HL-60/S4 treated with retinoic acid at 250 ng/mL for 4 days and 3 days (cell line): Measurements from ENCODE around the gene PITPNM1.
"Not testable (repeated sequence)": the region's sequence is repeated elsewhere in the genome, so short reads cannot be mapped to it uniquely, and the experiment has no call there.

Source experiments
- in situ Hi-C: fragments of 300-500 bp; cut with MboI; formaldehyde crosslinking; loops from 2 replicates; pipeline ENCODE4 v1.7.0; 2022; ENCODE audit warnings: low sequenced_read_pairs

The PITPNM1 gene

DNA sequence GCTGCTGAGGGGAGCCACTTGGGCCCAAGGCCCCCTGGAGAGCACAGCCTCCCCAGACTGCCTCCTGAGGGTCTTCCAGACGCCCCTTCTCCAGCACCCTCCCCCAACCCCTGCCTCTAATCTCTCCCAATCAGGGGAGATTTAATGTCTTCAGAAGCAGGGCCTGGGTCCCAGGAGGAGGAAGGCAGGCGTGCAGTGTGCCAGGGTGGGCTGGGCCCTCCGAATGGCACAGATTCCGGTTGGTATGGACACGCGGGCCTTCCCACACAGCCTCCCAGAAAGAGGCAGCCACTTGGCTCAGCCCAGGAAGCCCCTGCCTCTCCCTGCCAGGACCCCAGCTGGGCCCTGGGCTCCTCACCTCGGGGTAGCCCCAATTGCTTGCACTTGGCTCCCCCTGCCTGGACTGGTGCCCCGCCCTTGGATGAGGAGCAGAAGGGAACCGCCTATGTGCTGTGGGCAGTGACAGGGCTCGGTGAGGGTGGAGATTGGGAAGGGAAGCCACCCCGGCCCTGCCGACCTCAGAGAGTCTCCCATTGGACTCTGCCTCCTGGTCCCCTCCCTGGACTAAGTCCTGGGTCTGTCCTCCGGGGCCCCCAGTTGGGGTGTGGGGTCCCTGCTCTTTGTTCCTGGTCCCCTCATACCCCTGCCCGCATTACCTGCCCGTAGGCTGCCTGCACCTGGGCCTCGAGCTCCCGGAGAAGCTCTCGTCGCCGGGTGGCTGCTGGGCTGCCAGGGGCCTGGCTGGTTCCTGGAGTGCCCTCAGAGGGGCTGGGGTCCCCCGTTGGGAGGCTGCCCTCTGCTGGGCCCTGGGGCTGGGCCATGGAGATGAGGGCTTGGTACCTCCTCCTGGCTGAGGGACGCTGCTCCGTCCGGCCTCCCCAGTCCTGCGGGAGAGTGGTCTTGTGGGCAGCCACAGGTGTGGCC lies 18.7 kb upstream of the PITPNM1 start:
- in situ Hi-C loops: no loop called here

DNA sequence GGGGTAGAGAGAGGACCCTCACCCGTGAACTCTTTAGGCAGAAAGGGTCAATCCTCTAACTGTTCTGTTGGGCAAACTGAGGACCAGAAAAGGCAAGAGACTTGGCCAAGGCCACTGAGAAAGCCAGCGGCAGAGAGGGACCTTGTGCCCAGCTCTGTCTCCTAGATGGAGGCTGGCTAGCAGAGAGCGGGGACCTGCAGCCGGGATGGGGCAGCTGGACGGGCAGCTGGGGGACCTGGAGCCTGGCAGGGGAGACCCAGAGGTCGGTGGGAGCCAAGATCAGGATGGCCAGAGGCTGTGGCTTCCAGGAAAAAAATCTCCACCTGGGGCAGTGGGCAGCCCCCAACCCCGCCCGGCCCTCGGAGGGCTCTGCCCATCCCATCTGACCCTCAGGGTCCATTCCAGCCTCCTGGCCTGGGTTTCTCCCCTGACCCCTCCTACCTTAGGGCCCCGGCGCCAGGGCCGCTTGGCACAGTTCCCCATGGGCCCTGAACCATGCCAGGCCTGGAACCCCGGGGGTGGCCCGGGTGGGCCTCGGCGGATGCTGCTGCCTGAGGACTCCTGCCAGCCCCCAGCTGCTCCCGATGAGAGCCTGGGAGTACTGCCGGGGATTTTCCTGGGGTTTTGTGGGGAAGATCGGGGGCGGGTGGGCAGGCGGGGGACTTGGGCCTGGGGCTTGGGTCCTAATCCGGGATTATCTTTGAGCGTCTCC lies 17.8 kb upstream of the PITPNM1 start, which contains the start of gene CABP2:
CABP2 (minus strand) TSS at position 603 of the 712 bp plus-strand sequence; CDS start at position 483, 120 bp downstream.
- in situ Hi-C loops: no loop called here

DNA sequence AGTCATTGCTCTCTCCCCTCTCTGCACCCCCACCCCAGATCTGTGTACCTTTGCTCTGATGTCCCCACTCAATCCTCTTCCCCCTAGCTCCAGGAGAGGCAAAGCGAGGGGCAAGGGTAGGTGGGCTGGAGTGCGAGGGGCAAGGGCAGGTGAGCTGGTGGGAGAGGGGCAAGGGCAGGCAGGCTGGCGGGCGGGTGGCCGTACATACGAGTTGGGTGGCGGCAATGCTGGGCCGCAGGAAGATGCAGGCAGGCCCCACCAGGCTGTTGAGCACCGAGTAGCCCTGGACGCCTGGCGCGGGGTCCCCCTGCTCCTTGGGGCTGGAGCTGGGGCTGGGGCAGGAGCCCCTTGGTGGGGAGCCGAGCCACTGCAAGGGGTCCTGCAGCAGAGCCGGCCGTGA lies 17.2 kb upstream of the PITPNM1 start:
- in situ Hi-C loops: no loop called here

DNA sequence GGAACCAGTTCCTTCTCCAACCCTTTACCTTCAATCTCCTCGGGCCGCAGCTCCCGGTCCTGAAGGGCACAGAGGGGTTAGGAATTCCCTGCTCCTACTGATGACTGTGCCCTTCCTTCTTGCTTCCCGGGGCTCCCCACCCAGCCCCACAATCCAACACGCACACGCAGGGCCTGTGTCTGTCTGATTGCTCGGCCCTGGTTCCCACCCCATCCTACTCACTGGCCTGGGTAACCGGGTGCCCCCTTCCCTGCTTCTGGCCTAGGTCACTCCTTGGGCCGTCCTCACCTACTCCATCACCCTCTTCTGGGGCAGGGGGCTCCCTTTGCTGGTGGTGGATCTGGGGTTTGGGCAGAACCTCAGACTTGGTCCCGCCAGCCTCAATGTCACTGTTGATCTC lies 16.8 kb upstream of the PITPNM1 start:
- in situ Hi-C loops: no loop called here

DNA sequence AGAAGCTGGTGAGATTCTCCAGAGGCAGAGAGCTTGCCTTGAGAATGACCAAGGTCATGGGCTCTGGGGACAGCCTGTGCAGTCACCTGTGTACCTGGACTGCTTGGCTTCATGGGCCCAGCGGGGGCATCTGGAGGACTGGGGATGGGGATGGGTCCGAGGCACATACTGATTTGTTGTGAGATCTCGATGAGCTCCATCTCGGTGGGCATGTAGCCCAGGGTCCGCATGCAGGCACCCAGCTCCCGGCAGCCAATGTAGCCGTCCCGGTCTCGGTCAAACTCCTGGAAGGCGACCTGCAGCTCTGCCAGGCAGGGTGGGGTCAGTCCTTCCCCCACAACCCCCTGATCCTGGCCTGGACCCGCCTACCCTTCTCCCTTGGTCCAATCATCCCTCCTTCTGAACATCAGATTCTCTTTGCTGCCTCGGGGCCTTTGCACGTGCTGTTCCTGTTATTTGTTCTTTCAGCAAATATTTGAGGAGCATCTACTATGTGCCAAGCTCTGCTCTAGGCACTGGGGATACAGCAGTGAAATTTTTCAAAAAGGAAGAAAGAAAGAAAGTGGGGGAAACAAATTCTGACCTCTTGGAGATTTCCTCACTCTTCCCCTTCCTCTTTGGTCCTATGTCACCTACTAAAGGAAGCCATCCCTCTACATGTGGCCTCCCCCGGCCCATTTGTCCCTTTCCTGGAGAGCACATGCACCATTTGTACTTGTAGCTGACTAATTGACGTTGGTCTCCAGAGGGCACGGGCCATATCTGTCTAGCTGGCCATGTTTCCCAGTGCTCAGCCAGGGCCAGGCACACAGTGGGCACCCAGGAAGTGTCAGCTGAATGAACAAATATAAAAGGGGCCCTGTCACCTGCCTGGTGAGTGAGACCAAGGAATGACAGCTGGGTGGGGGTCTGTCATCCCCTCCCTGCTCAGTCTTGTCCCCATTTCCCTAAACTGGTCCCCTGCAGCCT lies 16.0 kb upstream of the PITPNM1 start:
- in situ Hi-C loops: no loop called here

GRCh38 chr11:67519726-67520125 lies 14.6 kb upstream of the PITPNM1 start:
- in situ Hi-C loops: no loop called here

GRCh38 chr11:67517784-67518552 lies 12.8 kb upstream of the PITPNM1 start:
- in situ Hi-C loops: no loop called here

GRCh38 chr11:67516806-67517205 lies 11.6 kb upstream of the PITPNM1 start:
- in situ Hi-C loops: no loop called here

DNA sequence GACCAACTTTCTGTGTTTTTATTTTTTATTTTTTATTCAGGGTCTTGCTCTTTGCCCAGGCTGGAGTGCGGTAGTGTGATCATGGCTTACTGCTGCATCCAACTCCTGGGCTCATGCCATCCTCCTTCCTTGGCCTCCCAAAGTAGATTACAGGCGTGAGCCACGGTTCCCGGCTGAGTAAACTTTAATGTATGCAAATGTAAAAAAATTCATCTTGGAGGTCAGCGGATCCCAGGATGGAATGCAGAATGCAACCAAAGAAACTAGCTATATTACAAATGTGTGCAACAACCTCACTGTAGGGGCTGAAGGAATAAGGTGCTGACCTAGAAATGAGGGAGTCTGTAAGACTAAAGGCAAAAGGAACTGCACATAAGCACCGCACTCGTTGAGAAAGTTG lies 9.0 kb upstream of the PITPNM1 start:
- in situ Hi-C loops: no loop called here

DNA sequence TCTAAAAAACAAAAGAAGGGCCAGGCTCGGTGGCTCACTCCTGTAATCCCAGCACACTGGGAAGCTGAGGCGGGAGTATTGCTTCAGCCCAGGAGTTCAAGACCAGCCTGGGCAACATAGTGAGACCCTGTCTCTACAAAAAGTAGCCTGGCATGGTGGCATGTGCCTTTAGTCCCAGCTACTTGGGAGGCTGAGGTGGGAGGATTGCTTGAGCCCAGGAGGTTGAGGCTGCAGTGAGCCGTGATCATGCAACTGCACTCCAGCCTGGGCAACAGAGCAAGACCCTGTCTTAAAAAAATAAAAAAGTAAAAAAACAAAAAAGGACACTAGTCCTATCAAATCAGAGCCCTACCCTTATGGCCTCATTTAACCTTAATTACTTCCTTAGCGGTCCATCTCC lies 6.4 kb upstream of the PITPNM1 start:
- in situ Hi-C loops: not testable (repeated sequence)

- in situ Hi-C loops: no loop called here
Observed at GRCh38 chr11:67510023-67510345, 4.8 kb upstream of the PITPNM1 start.

DNA sequence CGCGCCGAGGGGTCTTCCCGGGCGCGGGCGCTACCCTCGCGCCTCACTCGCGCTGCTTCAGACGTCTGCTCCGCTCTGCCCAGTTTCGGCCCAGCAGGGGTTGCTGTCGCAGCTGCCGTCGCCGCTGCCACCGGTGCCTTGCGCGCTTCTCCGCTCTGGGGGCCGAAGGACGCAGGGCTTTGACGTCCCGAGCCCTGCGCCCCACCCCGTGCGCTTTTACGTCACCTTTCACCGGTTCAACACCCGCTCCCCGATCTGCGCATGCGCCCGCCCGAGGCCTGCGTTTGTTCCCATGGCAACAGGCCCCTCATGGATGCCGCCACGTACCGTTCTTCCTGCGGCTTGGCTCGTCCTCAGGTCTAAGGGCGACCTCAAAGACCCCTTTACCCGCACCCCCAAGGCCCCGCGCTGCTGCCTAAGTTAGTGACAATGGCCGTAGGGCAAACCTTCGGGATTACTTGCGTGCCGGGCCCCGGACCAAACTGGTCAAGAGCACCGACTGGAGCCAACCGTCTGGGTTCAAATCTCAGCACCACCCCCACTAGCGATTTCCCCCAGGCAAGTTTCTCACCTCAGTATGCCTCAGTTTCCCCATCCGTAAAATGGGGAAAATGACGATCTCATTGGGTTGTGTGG lies 3.4 kb upstream of the PITPNM1 start:
- in situ Hi-C loops: no loop called here

DNA sequence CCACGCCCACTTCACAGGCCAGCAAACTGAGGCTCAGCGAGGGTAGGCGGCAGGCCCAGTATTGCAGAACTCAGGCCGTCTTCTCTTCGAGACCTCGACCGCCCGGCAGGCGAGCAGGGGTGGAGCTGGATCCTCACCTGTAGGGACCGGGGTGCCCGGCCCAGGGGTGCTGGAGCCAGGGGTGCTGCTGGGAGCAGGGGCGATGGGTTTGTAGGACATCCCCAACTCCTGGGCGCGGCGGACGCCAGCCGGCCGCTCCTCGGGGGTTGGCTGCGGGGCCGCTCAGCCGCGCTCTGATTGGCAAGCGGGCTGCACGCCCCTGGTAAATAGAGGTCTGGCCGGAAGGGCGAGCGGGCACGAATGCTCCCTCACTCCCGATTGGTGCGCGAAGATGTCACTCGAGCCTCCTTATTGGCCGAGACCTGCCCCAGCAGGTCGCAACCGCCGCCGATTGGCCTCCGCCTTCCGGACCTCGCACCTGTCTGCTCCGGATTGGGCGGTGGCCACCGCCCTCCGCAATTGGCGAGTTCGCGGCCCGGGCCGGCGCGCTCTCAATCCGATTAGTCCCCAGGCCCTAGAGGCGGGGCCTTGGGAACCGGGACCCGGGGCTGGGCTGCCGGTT lies 2.8 kb upstream of the PITPNM1 start, which contains the start of gene CDK2AP2:
CDK2AP2 (minus strand) TSS at position 299 of the 622 bp plus-strand sequence; CDS start at position 219, 80 bp downstream.
- in situ Hi-C loops: no loop called here

DNA sequence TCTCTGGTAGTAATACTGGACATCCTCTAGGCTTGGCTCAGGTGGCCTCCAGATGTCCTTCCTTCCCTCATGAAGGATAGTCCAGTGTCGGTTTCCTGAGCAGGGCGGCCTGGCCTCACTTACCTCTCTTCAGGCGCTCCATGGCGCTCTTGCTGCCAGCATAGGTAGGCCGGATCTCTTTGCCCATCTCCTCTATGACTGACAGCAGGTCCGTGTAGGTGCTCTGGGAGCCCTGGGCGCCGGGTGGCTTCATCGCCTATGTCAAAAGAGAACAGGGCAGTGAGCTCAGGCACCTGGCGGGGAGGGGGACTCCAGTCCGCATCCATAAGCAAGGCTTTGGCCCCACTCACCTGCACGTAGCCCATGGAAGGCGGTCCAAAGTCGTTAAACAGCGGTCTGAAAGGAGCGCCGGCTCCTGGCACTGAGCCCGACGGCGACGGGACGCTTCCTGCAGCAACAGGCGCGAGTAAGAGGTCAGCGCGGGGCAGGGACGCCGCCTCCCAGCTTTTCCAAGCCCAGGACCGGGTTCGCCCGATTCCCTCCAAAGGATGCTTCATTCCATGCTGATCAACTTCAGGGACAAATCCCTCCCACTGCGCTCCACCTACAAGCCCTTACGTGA lies 2.2 kb upstream of the PITPNM1 start:
- in situ Hi-C loops: no loop called here

GRCh38 chr11:67506426-67507051 lies 1.4 kb upstream of the PITPNM1 start:
- in situ Hi-C loops: no loop called here

- in situ Hi-C loops: no loop called here
Observed at GRCh38 chr11:67505605-67506396, 638 bp upstream of the PITPNM1 start.
